ENCODE results near the gene KIFC1.

The KIFC1 gene

GRCh38 chr6:33445119-33445603, 53.5 kb downstream of the KIFC1 start:
- DNase-seq: no peak

GRCh38 chr6:33446356-33446755, 54.7 kb downstream of the KIFC1 start:
- DNase-seq: no peak

GRCh38 chr6:33450434-33450833, 58.8 kb downstream of the KIFC1 start:
- DNase-seq: no peak

- DNase-seq: no peak
Measured at GRCh38 chr6:33451606-33452005, 60.0 kb downstream of the KIFC1 start.

GRCh38 chr6:33452496-33452895, 60.9 kb downstream of the KIFC1 start:
- DNase-seq: no peak

- DNase-seq: no peak
Measured at GRCh38 chr6:33453393-33454008, 61.9 kb downstream of the KIFC1 start.

- DNase-seq: peak; percentile 91
Measured at GRCh38 chr6:33454009-33454946, 62.7 kb downstream of the KIFC1 start, which contains the start of gene ZBTB9. ZBTB9 (plus strand) TSS chr6:33454576; CDS start chr6:33455101, 525 bp downstream.

- no peak for DNase-seq
Measured at GRCh38 chr6:33455051-33455450, 63.4 kb downstream of the KIFC1 start.

- DNase-seq: no peak
Measured at GRCh38 chr6:33456156-33456555, 64.5 kb downstream of the KIFC1 start.

- no peak for DNase-seq
Measured at GRCh38 chr6:33458676-33459075, 67.1 kb downstream of the KIFC1 start.

- no peak for DNase-seq
Measured at GRCh38 chr6:33459226-33459625, 67.6 kb downstream of the KIFC1 start.
